Daoy (cell line): ENCODE measurements around the gene PRR36. TPM values are rescaled to one million over a fixed set of nuclear protein-coding genes. Genes with fewer than 3 reads are reported as not detected.
A peak's percentile ranks its signal among the peaks of the same experiment; 100 is the strongest.
"Not testable (repeated sequence)": the region's sequence is repeated elsewhere in the genome, so short reads cannot be mapped to it uniquely, and the experiment has no call there.

ENCODE experiments used
- DNase-seq: peaks from one replicate; pipeline ENCODE4 v3.0.0-alpha.2; 2015; ENCODE audit warnings: low read depth
- total RNA-seq: library from RNA; depleted of rRNA; stranded (reverse); fragments of >200 nt; shearing (Covaris generic); gene quantifications from 2 replicates; pipeline ENCODE4 v1.2.3, GENCODE V29; 2014; rRNA removed

PRR36 gene
- not detected in 2 replicates for total RNA-seq

DNA sequence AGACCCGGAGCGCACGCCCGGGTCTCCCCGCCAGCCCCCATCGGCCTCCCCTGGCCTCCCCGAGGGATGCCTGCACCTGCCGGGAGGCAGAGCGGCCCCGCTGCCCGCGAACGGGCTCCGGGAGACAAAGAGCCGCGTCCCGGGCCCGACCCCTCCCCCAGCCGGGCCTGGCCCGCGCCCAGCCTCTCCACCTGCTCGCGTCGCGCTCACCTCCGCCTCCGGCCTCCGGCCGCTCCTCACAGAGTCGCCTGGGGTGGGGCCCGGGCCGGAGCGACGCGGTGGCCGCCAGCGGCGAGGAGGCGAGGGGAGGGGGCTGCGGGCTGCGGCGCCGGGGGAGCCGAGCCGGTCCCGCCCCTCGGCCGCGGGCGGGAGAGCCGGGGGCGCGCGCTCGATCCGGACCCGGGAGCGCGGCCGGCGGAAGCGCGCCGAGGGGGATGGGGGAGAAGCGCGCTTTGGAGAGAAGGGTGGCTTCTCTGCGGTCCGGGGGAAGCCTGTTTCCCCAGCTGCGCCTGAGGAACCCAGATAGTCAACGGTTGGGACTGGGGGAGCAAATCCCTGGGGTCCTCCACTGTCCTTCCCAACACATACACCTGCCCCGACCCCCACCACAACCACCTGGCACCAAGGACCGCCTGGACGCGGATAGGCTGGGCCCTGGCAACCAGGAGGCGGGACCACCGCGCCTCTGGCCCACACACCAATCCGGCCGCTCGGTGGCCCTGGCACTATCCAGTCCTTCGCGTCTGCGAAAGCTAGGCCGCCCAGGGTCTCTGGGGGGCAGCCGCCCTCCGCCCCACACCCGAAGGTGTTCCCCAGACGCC lies at the start of gene PRR36:
Gene PRR36, minus strand, starts transcription at position 315 of the 821 bp plus-strand sequence. CDS start 701 bp downstream, outside the sequence.
- DNase-seq: peak; percentile 74

DNA sequence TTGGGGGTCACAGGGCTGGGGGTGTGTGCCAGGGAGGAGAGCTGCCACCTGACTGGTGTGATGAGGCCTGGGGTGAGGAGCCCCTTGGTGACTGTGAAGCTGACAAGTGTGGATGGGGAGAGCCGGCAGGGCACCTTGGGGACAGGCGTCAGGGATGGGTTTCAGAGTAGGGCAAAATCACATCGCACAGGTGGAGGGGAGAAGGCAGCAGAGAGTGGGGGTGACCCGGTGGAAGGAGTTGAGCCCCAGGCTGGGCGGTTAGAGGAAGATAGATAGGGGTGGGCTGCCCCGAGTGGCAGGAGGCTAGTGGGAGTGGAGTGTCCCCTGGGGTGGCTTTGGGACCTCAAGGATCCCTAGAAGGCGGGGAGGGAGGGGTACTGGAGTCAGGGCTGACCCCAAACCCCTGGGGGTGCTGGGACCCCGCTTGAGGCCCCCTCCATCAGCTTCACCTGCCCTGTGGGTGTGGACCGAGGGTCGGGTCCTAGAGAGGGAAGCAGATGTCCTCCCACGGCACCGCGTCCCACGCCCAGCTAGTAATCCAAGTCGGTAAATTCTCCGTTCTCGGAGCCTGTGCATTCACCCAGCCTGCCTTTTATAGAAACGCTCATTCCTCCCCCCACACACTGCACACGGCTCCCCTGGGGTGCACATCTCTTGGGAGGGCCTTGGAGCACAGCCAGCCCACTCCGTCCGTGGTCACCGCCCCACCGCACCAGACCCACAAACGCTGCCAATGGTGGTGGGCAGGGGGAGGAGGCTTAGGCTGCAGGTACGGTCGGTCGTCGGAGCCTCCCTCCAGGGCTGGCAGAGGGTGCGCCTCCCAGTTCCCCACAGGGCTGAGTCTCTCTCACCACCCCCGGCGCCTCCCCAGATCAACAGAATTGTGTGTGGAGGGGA lies 49.4 kb upstream of the PRR36 start:
- no peak for DNase-seq

DNA sequence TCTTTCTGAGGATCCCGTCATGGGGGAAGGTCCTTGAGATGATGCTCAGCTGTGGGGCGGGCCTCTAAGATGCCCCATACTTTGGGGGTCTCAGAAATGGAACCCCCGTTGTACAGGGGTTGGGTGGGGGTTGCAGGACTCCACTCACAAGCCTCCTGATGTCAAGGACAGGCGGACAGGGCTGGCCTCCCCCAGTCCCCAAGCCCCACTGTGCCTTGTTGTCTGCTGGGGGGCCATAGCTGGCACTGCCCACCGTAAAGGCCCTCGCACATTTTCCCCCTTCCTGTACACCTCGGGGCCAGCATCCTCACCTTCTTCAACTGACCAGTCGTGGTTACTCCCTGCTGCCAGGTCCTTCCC lies 48.6 kb upstream of the PRR36 start:
- DNase-seq: no peak

DNA sequence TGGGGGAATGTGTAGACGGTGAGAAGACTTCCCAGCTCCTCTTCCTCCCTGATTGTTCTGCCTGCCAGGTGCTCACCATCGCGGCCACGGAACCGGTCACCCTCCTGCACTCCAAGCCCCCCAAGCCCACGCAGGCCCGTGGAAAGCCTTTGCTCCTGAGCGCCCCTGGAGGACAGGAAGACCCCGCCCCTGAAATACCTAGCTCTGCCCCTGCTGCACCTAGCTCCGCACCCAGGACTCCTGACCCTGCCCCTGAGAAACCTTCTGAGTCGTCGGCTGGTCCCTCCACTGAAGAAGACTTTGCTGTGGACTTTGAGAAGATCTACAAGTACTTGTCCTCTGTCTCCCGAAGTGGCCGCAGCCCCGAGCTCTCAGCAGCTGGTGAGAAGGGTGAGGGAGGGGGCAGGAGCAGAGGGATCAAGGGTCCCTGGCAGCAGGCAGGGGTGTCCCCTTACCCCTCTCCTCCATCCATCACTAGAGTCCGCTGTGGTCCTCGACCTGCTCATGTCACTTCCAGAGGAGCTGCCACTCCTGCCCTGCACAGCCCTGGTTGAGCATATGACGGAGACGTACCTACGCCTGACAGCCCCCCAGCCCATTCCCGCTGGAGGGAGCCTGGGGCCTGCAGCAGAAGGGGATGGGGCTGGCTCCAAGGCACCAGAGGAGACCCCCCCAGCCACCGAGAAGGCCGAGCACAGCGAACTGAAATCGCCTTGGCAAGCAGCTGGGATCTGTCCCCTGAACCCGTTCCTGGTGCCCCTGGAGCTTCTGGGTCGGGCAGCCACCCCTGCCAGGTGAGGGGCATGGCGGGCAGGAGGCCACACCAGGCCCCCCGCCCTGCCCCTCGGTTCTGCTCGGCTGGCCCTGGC lies 48.0 kb upstream of the PRR36 start:
- no peak for DNase-seq

DNA sequence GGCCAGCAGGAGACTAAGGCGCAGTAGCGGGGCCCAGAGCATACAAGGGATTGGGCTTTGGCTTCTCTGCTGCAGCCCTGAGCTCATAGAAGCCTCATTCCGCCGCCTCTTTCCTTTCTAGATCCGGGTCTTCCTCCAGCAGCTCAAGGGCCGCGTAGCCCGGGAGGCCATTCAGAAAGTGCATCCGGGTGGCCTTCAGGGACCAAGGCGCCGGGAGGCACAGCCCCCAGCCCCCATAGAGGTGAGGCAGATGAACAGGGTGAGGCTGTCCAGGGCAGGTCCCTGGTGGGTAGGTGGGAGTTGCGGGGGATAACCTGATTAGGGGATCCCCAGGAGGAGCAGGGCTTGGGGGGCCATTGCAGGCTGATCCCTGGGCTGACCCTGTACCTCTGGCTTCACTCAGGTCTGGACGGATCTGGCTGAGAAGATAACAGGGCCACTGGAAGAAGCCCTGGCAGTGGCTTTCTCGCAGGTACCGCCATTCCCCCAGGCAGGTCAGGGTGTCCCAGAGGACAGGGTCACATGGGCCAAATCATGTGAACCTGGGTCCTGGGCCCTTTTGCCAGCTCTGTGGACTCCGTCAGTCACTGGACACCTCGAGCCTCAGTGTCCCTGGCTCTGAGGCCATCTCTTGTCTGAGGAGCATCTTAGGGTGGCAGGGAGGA lies 47.2 kb upstream of the PRR36 start:
- DNase-seq: no peak

DNA sequence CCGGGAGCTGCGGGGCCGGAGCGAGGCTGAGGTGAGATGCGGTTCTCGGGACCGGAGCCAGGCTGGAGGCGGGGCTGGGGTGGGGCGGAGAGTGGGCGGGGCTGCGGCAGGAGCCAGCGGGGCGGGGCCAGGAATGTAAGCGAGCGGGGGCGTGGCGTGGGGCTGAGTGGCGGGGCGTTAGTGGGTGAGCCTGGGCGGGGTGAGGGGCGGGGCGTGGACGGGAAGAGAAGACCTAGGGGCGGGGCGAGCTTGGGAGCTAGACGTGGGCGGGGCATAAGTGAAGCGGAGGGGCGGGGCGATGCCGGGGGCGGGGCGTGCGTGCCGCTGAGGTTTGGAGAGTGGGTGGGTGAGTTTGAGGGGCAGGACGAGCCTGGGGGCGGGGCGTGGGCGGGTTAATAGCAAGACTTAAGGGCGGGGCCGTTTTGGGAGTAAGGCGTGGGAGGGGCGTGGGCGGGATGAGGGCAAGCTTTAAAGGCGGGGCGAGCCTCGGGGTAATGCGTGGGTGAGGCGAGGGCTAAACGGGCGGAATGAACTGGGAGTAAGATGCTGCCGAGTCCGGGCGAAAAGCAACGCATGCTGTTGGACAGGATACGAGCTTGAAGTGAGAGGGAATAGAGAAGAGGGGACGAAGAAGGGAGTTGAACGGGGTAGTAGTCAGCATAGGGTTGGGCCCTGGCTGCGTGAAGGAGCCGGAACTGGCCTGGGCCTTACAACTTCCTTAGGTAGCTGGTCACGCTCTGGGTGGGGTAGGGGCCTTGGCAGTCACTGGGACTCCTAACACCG lies 46.5 kb upstream of the PRR36 start:
- peak; percentile 98 for DNase-seq

DNA sequence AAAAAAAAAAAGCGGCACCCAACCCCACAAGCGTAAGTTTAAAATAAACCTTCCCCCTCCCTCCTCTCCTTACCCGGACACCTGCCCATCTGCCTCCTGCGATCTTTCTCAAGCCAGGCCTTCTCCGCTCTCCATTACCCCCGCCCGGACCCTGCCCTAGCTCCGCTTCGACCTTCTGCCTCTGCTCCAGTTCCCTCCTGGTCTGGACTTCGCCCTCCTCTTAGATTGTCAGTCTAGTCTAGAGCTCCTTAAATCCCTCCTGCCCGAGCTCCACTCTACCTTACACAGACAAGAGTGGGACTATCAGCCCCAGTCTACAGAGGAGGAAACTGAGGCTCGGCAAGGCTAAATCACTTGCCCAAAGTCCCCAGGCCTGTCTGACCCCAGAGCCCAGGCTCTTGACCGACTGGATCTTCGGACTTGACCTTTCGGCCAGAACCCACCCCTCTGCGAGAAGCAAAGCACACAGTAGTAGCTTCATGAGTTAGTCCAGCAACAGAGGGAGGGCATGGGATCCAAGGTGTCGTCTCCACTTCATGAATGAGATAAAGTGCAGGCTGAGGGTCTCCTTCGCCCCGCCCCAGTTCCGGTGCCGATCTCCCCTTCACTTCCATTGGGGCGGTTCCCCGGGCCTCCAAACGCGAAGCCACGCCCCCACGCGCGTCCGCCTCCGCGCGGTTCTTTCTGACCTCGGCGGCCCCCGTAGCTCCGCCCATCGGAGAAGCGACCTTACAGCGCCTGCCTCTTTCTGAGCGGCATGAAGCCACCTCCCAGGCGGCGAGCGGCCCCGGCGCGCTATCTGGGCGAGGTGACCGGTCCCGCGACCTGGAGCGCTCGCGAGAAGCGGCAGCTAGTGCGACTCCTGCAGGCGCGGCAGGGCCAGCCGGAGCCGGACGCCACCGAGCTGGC lies 45.7 kb upstream of the PRR36 start, which contains the start of gene SNAPC2:
Gene SNAPC2, plus strand, starts transcription at position 729 of the 909 bp plus-strand sequence. Its CDS starts 29 bp downstream, at position 758.
- DNase-seq: peak; percentile 97

DNA sequence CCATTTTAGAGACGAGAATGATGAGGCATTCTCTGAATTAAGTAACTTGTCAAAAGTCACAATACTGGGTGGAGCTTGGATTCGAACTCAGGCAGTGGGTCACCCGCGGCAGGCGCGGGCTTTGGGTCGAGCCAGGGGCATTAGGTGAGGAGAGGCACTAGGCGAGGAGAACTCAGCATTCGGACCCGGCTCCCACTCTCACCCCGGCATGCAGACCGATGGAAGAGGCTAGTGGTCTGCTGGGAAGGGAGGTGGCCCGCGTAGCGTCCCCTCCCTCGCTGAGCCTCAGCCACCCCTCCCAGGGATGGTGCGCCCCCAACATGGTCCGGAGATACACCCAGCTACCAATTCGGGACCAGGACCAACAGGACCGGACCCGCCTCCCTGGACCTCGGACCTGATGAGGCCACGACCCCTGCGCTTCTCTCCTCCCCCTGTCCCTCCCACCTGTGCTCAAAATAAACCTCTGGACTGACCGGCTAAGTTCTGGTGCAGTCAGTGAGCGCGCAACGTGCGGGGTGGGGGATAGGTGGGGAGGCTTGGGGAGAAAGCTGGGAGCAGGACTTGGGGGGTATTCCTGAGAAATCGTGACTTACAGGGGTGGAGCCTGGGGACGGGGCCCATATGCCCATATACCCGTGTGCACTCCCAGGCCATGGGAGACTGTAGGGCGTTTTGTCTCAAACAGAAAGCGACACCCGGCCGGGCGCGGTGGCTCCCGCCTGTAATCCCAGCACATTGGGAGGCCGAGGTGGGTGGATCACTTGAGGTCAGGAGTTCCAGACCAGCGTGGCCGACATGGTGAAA lies 44.6 kb upstream of the PRR36 start:
- no peak for DNase-seq

DNA sequence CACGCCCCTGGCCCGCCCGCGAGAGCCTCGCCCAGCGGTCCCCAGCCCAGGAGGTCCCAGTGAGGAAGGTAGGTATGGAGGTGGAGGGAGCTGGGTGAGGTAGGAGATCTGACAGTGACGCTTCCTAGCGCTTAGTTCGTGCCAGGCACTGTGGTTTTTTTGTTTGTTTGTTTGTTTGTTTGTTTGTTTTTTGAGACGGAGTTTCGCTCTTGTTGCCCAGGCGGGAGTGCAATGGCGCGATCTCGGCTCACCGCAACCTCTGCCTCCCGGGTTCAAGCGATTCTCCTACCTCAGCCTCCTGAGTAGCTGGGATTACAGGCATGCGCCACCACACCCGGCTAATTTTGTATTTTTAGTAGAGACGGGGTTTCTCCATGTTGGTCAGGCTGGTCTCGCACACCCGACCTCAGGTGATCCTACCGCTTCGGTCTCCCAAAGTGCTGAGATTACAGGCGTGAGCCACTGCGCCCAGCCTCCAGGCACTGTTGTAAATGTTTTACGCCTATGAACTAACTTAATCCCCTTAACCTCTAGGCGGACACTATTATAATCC lies 43.9 kb upstream of the PRR36 start:
- not testable (repeated sequence) for DNase-seq

DNA sequence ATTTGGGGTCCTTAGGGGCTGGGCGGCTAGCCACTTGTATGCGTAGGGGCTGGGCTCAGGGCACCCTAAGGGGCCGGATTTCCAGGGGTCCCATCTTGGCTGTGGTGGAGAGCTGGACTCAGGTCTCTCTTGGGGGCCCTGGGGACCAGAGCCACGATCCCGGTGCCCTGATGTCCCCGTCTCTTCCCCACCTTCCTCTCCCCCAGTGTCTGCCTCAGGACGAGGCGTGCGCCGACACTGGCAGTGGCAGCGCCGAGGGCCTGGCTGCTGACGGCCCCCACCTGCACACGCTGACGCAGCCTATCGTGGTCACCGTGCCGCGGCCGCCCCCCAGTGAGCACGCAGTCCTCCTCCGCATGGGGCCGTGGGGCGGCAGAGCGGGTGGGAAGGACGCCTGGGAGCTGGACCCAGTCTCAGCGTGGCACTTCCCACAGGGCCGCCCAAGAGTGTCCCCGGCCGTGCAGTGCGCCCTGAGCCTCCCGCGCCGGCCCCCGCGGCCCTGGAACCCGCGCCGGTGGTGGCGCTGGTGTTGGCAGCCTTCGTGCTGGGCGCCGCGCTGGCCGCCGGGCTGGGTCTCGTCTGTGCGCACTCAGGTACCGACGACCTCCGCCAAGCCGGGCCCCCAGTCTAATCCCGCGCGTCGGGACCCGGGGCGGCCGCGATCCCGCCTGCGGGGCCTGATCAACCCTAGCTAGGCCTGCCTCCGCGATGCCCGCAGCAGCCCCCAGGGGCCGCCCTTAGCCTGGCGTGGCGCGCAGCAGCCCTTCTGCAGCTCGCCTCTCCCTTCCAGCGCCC lies 43.3 kb upstream of the PRR36 start:
- DNase-seq: peak; percentile 73

DNA sequence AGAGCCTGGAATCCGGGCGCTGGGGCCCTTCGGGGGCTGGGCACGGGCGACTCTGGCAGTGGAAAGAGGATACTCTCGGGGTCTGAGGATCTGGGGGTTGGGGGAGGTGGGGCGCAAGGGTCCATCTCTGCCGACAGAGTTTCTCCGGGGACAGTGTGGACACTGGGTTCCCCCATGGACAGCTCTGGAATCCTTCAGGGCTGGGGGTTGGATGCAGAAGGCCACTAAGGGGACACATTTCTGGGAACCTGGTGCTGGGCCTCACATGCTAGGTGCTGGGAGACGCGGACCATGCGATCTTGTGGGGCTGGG lies 42.7 kb upstream of the PRR36 start:
- DNase-seq: no peak

DNA sequence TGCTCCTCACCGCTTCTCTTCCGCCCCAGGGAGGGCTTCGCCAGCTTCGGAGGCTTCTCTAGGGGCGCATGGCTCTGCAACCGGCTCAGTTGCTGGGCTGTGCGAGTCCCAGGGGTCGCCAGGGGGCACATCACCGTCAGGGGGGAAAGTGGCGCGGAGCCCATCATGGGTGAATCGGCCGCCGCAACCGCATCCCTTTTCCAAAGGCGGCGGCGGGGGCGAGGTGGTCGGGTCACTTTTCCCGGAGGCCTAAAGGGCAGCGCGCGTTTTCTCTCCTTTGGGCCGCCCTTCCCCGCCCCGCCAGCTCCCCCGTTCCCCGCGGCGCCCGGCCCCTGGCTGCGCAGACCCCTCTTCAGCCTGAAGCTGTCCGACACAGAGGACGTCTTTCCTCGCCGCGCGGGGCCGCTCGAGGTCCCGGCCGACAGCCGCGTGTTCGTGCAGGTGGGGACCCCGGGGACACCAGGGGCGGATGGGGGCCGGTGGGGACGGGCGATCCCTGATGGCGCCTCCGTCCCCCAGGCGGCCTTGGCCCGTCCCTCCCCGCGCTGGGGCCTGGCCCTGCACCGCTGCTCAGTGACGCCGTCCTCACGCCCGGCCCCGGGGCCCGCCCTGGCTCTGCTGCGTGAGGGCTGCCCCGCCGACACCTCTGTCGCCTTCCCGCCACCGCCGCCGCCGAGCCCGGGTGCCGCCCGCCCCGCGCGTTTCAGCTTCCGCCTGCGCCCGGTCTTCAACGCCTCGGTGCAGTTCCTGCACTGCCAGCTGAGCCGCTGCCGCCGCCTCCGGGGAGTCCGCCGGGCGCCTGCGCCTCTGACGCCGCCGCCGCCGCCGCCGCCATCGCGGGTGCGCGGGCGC lies 42.1 kb upstream of the PRR36 start:
- peak; percentile 57 for DNase-seq

DNA sequence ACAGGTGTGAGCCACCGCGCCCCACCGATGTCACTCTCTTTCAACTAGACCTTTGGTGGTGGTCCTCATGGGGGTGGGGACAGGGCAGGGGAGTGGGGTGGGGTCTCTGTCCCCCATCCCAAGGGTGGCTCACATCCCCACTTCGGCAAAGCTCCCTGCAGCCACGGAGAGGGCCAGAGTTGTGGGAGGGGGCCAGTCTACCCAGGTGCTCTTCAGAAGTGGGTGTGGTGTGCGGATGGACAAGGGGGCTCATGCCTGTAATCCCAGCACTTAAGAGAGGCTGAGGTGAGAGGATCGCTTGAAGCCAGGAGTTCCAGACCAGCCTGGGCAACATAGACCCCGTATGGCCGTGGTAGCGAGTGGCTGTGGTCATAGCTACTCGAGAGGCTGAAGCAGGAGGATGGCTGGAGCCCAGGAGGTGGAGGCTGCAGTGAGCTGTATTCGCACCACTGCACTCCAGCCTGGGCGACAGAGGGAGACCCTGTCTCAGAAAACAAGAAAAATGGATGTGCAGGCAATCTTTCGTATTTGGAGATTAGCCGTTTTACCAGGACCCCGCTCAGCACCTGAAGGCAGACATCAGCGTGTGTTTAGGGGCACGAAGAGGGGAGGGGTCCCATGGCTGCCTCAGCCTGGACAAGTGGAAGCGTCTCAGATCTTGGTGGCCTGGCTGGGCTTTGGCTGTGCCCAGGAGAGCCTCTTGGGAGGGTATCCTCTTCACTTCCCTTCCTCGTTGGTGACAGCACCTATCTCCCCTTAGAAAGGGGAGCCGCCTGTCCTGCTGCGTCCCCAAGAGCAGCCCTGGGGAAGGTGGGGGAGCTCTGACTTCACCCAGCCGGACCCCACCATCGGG lies 41.3 kb upstream of the PRR36 start:
- no peak for DNase-seq

DNA sequence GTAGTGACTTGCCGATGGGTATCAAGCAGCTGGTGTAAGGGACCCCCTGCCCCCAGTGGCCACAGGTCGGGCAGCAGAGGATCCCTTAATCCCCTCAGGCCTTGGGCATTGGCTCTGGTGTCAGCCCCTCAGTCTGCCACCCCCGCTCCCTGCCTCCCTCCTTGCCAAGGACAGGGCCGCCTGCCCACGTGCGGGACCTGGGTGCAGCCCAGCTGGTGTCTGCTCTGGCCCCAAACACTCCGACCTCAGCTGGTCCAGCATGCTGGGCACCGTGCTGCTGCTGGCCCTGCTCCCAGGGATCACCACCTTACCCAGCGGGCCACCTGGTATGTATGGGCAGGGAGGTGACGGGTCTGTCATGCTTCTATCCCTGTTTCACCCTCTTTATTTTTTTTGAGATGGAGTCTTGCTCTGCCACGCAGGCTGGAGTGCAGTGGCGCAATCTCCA lies 40.4 kb upstream of the PRR36 start, which contains the start of gene TGFBR3L:
Gene TGFBR3L, plus strand, starts transcription at position 233 of the 448 bp plus-strand sequence.
- no peak for DNase-seq

DNA sequence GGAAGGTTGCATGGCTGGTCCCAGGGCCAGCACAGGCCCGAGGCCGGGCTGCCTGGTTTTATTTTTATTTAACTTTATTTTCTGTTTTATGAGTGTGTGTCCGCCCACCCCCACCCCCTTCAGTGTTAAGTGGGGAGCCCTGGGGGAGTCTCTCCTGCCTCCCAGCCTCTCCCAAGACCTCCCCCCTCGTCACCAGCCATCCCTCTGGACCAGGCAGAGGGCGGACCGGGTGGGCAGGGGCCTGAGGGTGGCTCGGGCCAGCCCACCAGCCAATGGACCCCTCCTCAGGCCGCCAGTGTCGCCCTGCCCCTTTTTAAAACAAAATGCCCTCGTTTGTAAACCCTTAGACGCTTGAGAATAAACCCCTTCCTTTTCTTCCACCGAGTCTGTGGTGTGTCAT lies 39.9 kb upstream of the PRR36 start:
- no peak for DNase-seq
